ENCODE measurements around the gene TAS2R38. TPM values are rescaled to one million over a fixed set of nuclear protein-coding genes. Genes with fewer than 3 reads are reported as not detected.

Gene TAS2R38
- total RNA-seq, 1 donor: not detected

DNA sequence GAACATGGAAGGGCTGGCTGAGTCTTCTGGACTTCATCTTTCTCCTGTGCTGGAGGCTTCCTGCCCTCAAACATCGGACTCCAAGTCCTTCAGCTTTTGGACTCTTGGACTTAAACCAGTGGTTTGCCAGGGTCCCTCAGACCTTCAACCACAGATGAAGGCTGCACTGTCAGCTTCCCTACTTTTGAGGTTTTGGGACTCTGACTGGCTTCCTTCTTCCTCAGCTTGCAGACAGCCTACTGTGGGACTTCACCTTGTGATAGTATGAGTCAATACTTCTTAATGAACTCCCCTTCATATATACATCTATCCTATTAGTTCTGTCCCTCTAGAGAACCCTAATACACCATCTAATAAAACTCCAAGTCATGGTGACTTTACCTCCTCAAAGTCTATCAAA is 22.8 kb downstream of the TAS2R38 start:
- no peak overlapping the region for H3K27ac ChIP-seq (ENCODE audit: low read depth, low read length)
- no peaks in the 10 kb centered on the region for H3K36me3 ChIP-seq (ENCODE audit: insufficient read depth, low read length)
- H3K4me1 ChIP-seq (ENCODE audit: insufficient read depth, low read length): no peaks in the 10 kb centered on the region
- H3K27me3 ChIP-seq (ENCODE audit: insufficient read depth, low read length): no peaks in the 10 kb centered on the region
- H3K4me2 ChIP-seq (ENCODE audit: insufficient read depth, low read length): no peak overlapping the region
- H3K9me3 ChIP-seq (ENCODE audit: low read depth, low read length): no peaks in the 10 kb centered on the region
- H3K79me2 ChIP-seq (ENCODE audit: insufficient read depth, low read length): no peaks in the 10 kb centered on the region
- DNase-seq (ENCODE audit: insufficient read length, low spot score, missing footprints): no peak
- H2AFZ ChIP-seq (ENCODE audit: low read length): no peak overlapping the region
- no peak overlapping the region for H3K4me3 ChIP-seq (ENCODE audit: insufficient read depth, low read length)
- H4K20me1 ChIP-seq (ENCODE audit: insufficient read depth, low read length): no peaks in the 10 kb centered on the region
- no peak for TF ChIP-seq CTCF (IDR thresholded peaks at IDR 0.05; ENCODE audit: extremely low read depth, low read depth, low read length)

- TF ChIP-seq CTCF (IDR thresholded peaks at IDR 0.05; ENCODE audit: extremely low read depth, low read depth, low read length): no peak
- H3K27me3 ChIP-seq (ENCODE audit: insufficient read depth, low read length): no peaks in the 10 kb centered on the region
- no peaks in the 10 kb centered on the region for H3K36me3 ChIP-seq (ENCODE audit: insufficient read depth, low read length)
- H4K20me1 ChIP-seq (ENCODE audit: insufficient read depth, low read length): no peaks in the 10 kb centered on the region
- no peaks in the 10 kb centered on the region for H3K9me3 ChIP-seq (ENCODE audit: low read depth, low read length)
- H2AFZ ChIP-seq (ENCODE audit: low read length): no peak overlapping the region
- no peaks in the 10 kb centered on the region for H3K79me2 ChIP-seq (ENCODE audit: insufficient read depth, low read length)
- H3K4me3 ChIP-seq (ENCODE audit: insufficient read depth, low read length): no peak overlapping the region
- H3K4me1 ChIP-seq (ENCODE audit: insufficient read depth, low read length): no peaks in the 10 kb centered on the region
- no peak overlapping the region for H3K4me2 ChIP-seq (ENCODE audit: insufficient read depth, low read length)
- no peak overlapping the region for H3K27ac ChIP-seq (ENCODE audit: low read depth, low read length)
- DNase-seq (ENCODE audit: insufficient read length, low spot score, missing footprints): no peak
Measured at GRCh38 chr7:141949911-141950310, 23.7 kb downstream of the TAS2R38 start.

DNA sequence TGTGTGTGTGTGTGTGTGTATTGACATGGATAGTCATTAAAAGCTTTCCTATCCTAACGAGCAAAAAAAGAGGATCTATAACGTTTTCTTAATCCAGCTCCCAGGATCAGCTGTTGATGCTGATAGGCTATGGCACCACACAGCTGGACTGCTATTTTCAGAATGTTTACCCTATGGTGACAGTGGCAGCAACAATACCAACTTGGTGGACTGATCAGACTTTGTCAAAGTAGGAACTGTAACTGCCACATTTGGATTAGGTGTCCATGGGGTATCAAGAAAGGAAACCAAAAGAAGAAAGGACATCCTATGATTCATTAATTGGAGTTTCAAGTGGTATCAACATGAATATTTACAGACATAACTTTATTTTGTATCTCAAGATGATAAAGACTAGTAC is 24.1 kb downstream of the TAS2R38 start:
- H3K4me3 ChIP-seq (ENCODE audit: insufficient read depth, low read length): no peak overlapping the region
- no peak overlapping the region for H3K4me2 ChIP-seq (ENCODE audit: insufficient read depth, low read length)

GRCh38 chr7:141949021-141949420 is 24.6 kb downstream of the TAS2R38 start:
- TF ChIP-seq CTCF (IDR thresholded peaks at IDR 0.05; ENCODE audit: extremely low read depth, low read depth, low read length): no peak
- Histone ChIP-seq H2AFZ (ENCODE audit: low read length) (no peak overlapping the region), H4K20me1 (ENCODE audit: insufficient read depth, low read length) (no peaks in the 10 kb centered on the region), H3K4me3 (ENCODE audit: insufficient read depth, low read length) (no peak overlapping the region), H3K36me3 (ENCODE audit: insufficient read depth, low read length) (no peaks in the 10 kb centered on the region), H3K27ac (ENCODE audit: low read depth, low read length) (no peak overlapping the region), H3K4me1 (ENCODE audit: insufficient read depth, low read length) (no peaks in the 10 kb centered on the region), H3K9me3 (ENCODE audit: low read depth, low read length) (no peaks in the 10 kb centered on the region), H3K27me3 (ENCODE audit: insufficient read depth, low read length) (no peaks in the 10 kb centered on the region), H3K79me2 (ENCODE audit: insufficient read depth, low read length) (no peaks in the 10 kb centered on the region), H3K4me2 (ENCODE audit: insufficient read depth, low read length) (no peak overlapping the region)
- no peak for DNase-seq (ENCODE audit: insufficient read length, low spot score, missing footprints)

More for the DNA sequence above, 24.1 kb downstream of the TAS2R38 start:
- H3K27ac ChIP-seq (ENCODE audit: low read depth, low read length): no peak overlapping the region
- H2AFZ ChIP-seq (ENCODE audit: low read length): no peak overlapping the region
- no peaks in the 10 kb centered on the region for H3K27me3 ChIP-seq (ENCODE audit: insufficient read depth, low read length)
- H3K79me2 ChIP-seq (ENCODE audit: insufficient read depth, low read length): no peaks in the 10 kb centered on the region
- no peak for TF ChIP-seq CTCF (IDR thresholded peaks at IDR 0.05; ENCODE audit: extremely low read depth, low read depth, low read length)
- DNase-seq (ENCODE audit: insufficient read length, low spot score, missing footprints): no peak
- H3K36me3 ChIP-seq (ENCODE audit: insufficient read depth, low read length): no peaks in the 10 kb centered on the region
- no peaks in the 10 kb centered on the region for H4K20me1 ChIP-seq (ENCODE audit: insufficient read depth, low read length)
- H3K9me3 ChIP-seq (ENCODE audit: low read depth, low read length): no peaks in the 10 kb centered on the region
- no peaks in the 10 kb centered on the region for H3K4me1 ChIP-seq (ENCODE audit: insufficient read depth, low read length)

Measured in osteoblast (primary cell).